MCF 10A (cell line): ENCODE results near the gene ANK2. TPM values are rescaled to one million over a fixed set of nuclear protein-coding genes. Genes with fewer than 3 reads are reported as not detected.

ENCODE experiments used
- BruUV-seq: library from RNA; stranded (reverse); fragments of 400-500 nt; replicated peaks from 2 replicates; lab custom pipeline; 2021; lab: Mats Ljungman, UMichigan
- CTCF ChIA-PET: fragments of 300-600 bp; sonication (Branson Sonifier 250); formaldehyde crosslinking; extraction: SDS; loops from one replicate; lab custom pipeline; 2021; ENCODE audit warnings: antibody characterized with exemption, inconsistent platforms; lab: Yijun Ruan, JAX
- POLR2A ChIA-PET: fragments of 300-600, 350-650 bp; sonication (Branson Sonifier 250); formaldehyde crosslinking; extraction: SDS; loops from one replicate; lab custom pipeline; 2020; ENCODE audit warnings: antibody characterized with exemption, inconsistent platforms; lab: Yijun Ruan, JAX
- DNase-seq: peaks from one replicate; pipeline ENCODE4 v3.0.0-alpha.2; 2018; ENCODE audit not compliant: unreplicated experiment
- H3K27ac Mint-ChIP-seq: one replicate; pipeline ENCODE4 v1.8.0; 2022; ENCODE audit warnings: mild to moderate bottlenecking, low read depth, mixed read lengths; ENCODE audit not compliant: unreplicated experiment
- H3K27me3 Mint-ChIP-seq: one replicate; pipeline ENCODE4 v1.8.0; 2022; ENCODE audit warnings: mixed read lengths; ENCODE audit not compliant: insufficient read depth, unreplicated experiment
- H3K36me3 Mint-ChIP-seq: one replicate; pipeline ENCODE4 v1.8.0; 2022; ENCODE audit warnings: mild to moderate bottlenecking, moderate library complexity, mixed read lengths; ENCODE audit not compliant: insufficient read depth, unreplicated experiment
- H3K4me1 Mint-ChIP-seq: one replicate; pipeline ENCODE4 v1.8.0; 2022; ENCODE audit warnings: mixed read lengths; ENCODE audit not compliant: insufficient read depth, unreplicated experiment
- H3K4me3 Mint-ChIP-seq: one replicate; pipeline ENCODE4 v1.8.0; 2022; ENCODE audit warnings: mild to moderate bottlenecking, moderate library complexity, mixed read lengths; ENCODE audit not compliant: unreplicated experiment
- H3K9me3 Mint-ChIP-seq: one replicate; pipeline ENCODE4 v1.8.0; 2022; ENCODE audit warnings: mixed read lengths; ENCODE audit not compliant: unreplicated experiment
- CTCF ChIP-seq: fragments of 200-600 bp; IDR thresholded peaks from one replicate; pipeline ENCODE4 v1.8.0; 2022; ENCODE audit warnings: antibody characterized with exemption, mild to moderate bottlenecking; ENCODE audit not compliant: unreplicated experiment
- intact Hi-C: fragments of 100-400 bp; cut with micrococcal nuclease; formaldehyde crosslinking; loops from 2 replicates; pipeline ENCODE4 v1.14.1; 2022
- total RNA-seq: library from RNA; stranded (reverse); gene quantifications from 2 replicates; pipeline ENCODE4 v1.2.3, GENCODE V29; 2022

Gene ANK2
- total RNA-seq, 1 experiment from 2014 or later, result 37.4 TPM

GRCh38 chr4:113170115-113170804, 120.8 kb downstream of the ANK2 start:
- Mint-ChIP-seq H3K27ac (no peak overlapping the region), H3K27me3 (no peaks in the 10 kb centered on the region), H3K4me1 (no peaks in the 10 kb centered on the region), H3K36me3 (no peaks in the 10 kb centered on the region), H3K9me3 (no peaks in the 10 kb centered on the region), H3K4me3 (no peak overlapping the region)
- DNase-seq, result no peak
- TF ChIP-seq CTCF, result no peak
- ChIA-PET CTCF (no interaction called here), POLR2A (no interaction called here)
- intact Hi-C loops, result no loop called here
- BruUV-seq, result no TSS peak

GRCh38 chr4:113170805-113171468, 121.5 kb downstream of the ANK2 start:
- CTCF ChIA-PET, result no interaction called here
- Mint-ChIP-seq H3K4me1 (no peaks in the 10 kb centered on the region), H3K36me3 (no peaks in the 10 kb centered on the region), H3K27me3 (no peaks in the 10 kb centered on the region), H3K4me3 (no peak overlapping the region), H3K27ac (no peak overlapping the region), H3K9me3 (no peaks in the 10 kb centered on the region)
- no peak for DNase-seq
- POLR2A ChIA-PET, result no interaction called here
- TF ChIP-seq CTCF, result no peak
- no TSS peak for BruUV-seq
- intact Hi-C loops, result no loop called here

GRCh38 chr4:113173126-113173792, 123.8 kb downstream of the ANK2 start:
- H3K9me3 Mint-ChIP-seq, result no peaks in the 10 kb centered on the region
- no peak overlapping the region for H3K4me3 Mint-ChIP-seq
- no peak for DNase-seq
- no peaks in the 10 kb centered on the region for H3K4me1 Mint-ChIP-seq
- H3K36me3 Mint-ChIP-seq, result no peaks in the 10 kb centered on the region
- H3K27ac Mint-ChIP-seq, result no peak overlapping the region
- BruUV-seq, result no TSS peak
- ChIA-PET POLR2A (no interaction called here), CTCF (no interaction called here)
- no peaks in the 10 kb centered on the region for H3K27me3 Mint-ChIP-seq
- intact Hi-C loops, result no loop called here
- no peak for TF ChIP-seq CTCF

GRCh38 chr4:113173793-113174264, 124.4 kb downstream of the ANK2 start:
- intact Hi-C loops, result no loop called here
- CTCF ChIA-PET, result no interaction called here
- Mint-ChIP-seq H3K9me3 (no peaks in the 10 kb centered on the region), H3K27ac (no peak overlapping the region), H3K27me3 (no peaks in the 10 kb centered on the region), H3K4me3 (no peak overlapping the region), H3K4me1 (no peaks in the 10 kb centered on the region), H3K36me3 (no peaks in the 10 kb centered on the region)
- no peak for DNase-seq
- no peak for TF ChIP-seq CTCF
- no TSS peak for BruUV-seq
- POLR2A ChIA-PET, result no interaction called here
